A673 (cell line): ENCODE results near the gene SRPX. TPM values are rescaled to one million over a fixed set of nuclear protein-coding genes. Genes with fewer than 3 reads are reported as not detected.

Experiments
- BruUV-seq: library from RNA; stranded (reverse); fragments of 400-500 nt; replicated peaks from 2 replicates; lab custom pipeline; 2021; lab: Mats Ljungman, UMichigan
- CTCF ChIA-PET: fragments of 300-600 bp; sonication (Branson Sonifier 250); formaldehyde crosslinking; loops from one replicate; lab custom pipeline; 2022; ENCODE audit warnings: antibody characterized with exemption; lab: Charles Lee
- POLR2A ChIA-PET: fragments of 300-600 bp; sonication (Branson Sonifier 250); formaldehyde crosslinking; loops from one replicate; lab custom pipeline; 2022; ENCODE audit warnings: antibody characterized with exemption; ENCODE audit not compliant: low non-redundant PET; lab: Charles Lee
- DNase-seq: peaks from one replicate; pipeline ENCODE4 v3.0.0-alpha.2; 2015; ENCODE audit warnings: low spot score
- H3K27ac ChIP-seq: fragments of 200-600 bp; sonication (generic); 2 replicates; pipeline ENCODE4 v1.5.1; 2016; ENCODE audit warnings: mixed run types, low read depth, mild to moderate bottlenecking, mixed read lengths, antibody characterized with exemption, low read length; ENCODE audit not compliant: poor library complexity, severe bottlenecking
- H3K27me3 ChIP-seq: fragments of 200-600 bp; sonication (generic); replicated peaks from 2 replicates; pipeline ENCODE4 v1.6.1; 2017; ENCODE audit warnings: mixed run types, low read depth, mild to moderate bottlenecking, mixed read lengths, antibody characterized with exemption, low read length; ENCODE audit not compliant: insufficient read depth, poor library complexity
- H3K36me3 ChIP-seq: fragments of 200-600 bp; sonication (generic); 2 replicates; pipeline ENCODE4 v1.6.1; 2016; ENCODE audit warnings: mixed run types, mild to moderate bottlenecking, mixed read lengths, antibody characterized with exemption, low read length; ENCODE audit not compliant: insufficient read depth, poor library complexity, severe bottlenecking
- H3K4me1 ChIP-seq: fragments of 200-600 bp; sonication (generic); 2 replicates; pipeline ENCODE4 v1.6.1; 2017; ENCODE audit warnings: mixed run types, mild to moderate bottlenecking, mixed read lengths, antibody characterized with exemption, low read length; ENCODE audit not compliant: insufficient read depth, poor library complexity, severe bottlenecking
- H3K4me3 ChIP-seq: fragments of 200-600 bp; sonication (generic); 2 replicates; pipeline ENCODE4 v1.5.1; 2016; ENCODE audit warnings: low read depth, mixed run types, mild to moderate bottlenecking, mixed read lengths, low read length; ENCODE audit not compliant: poor library complexity, severe bottlenecking
- H3K9me3 ChIP-seq: fragments of 200-600 bp; sonication (generic); 2 replicates; pipeline ENCODE4 v1.6.1; 2016; ENCODE audit warnings: mixed run types, low read depth, mild to moderate bottlenecking, mixed read lengths, antibody characterized with exemption, low read length; ENCODE audit not compliant: poor library complexity, severe bottlenecking
- CTCF ChIP-seq: fragments of 300-800, 200-600 bp; sonication (generic); conservative IDR thresholded peaks from 2 replicates; pipeline ENCODE4 v1.5.1; 2017; ENCODE audit warnings: low read depth, mild to moderate bottlenecking, antibody characterized with exemption, low read length, moderate library complexity, mixed read lengths
- EZH2 ChIP-seq: fragments of 200-600 bp; sonication (generic); IDR thresholded peaks from 2 replicates; pipeline ENCODE4 v1.6.1; 2017; ENCODE audit warnings: borderline replicate concordance, low read depth, mild to moderate bottlenecking, mixed read lengths, antibody characterized with exemption, low read length; ENCODE audit not compliant: poor library complexity, severe bottlenecking
- intact Hi-C: fragments of 100-400 bp; cut with micrococcal nuclease; formaldehyde crosslinking; loops from one replicate; pipeline ENCODE4 v1.10.0; 2022; ENCODE audit not compliant: unreplicated experiment
- total RNA-seq: library from RNA; stranded (reverse); gene quantifications from 2 replicates; pipeline ENCODE4 v1.2.3, GENCODE V29; 2021

The SRPX gene
- total RNA-seq, 1 experiment from 2014 or later, result 1.1 TPM

GRCh38 chrX:38189431-38190250 lies 31.0 kb downstream of the SRPX start:
- intact Hi-C loops, result no loop called here
- peaks cover 16% of the 10 kb centered on the region for H3K27me3 ChIP-seq
- no peak overlapping the region for H3K27ac ChIP-seq
- H3K36me3 ChIP-seq, result no peaks in the 10 kb centered on the region
- no peak overlapping the region for H3K4me3 ChIP-seq
- POLR2A ChIA-PET, result no interaction called here
- no peak for DNase-seq
- no TSS peak for BruUV-seq
- TF ChIP-seq CTCF, result no peak
- TF ChIP-seq EZH2, result no peak
- no peaks in the 10 kb centered on the region for H3K4me1 ChIP-seq
- CTCF ChIA-PET, result no interaction called here
- no peaks in the 10 kb centered on the region for H3K9me3 ChIP-seq

GRCh38 chrX:38183596-38183995 lies 37.1 kb downstream of the SRPX start:
- H3K4me1 ChIP-seq, result no peaks in the 10 kb centered on the region
- H3K4me3 ChIP-seq, result no peak overlapping the region
- BruUV-seq, result no TSS peak
- H3K27me3 ChIP-seq, result no peaks in the 10 kb centered on the region
- ChIA-PET POLR2A (no interaction called here), CTCF (no interaction called here)
- H3K36me3 ChIP-seq, result no peaks in the 10 kb centered on the region
- DNase-seq, result no peak
- no peak overlapping the region for H3K27ac ChIP-seq
- TF ChIP-seq CTCF, result no peak
- H3K9me3 ChIP-seq, result no peaks in the 10 kb centered on the region
- intact Hi-C loops, result no loop called here

- Histone ChIP-seq H3K27ac (no peak overlapping the region), H3K36me3 (no peaks in the 10 kb centered on the region), H3K4me3 (no peak overlapping the region), H3K27me3 (no peaks in the 10 kb centered on the region), H3K9me3 (no peaks in the 10 kb centered on the region), H3K4me1 (no peaks in the 10 kb centered on the region)
- intact Hi-C loops, result no loop called here
- DNase-seq, result no peak
- ChIA-PET CTCF (no interaction called here), POLR2A (no interaction called here)
- TF ChIP-seq CTCF (no peak), EZH2 (no peak)
- no TSS peak for BruUV-seq
Measured at GRCh38 chrX:38181357-38181756, 39.3 kb downstream of the SRPX start.
